Fibroblast of mammary gland (primary cell): ENCODE data around the gene EVA1C.
A peak's percentile ranks its signal among the peaks of the same experiment; 100 is the strongest.
"Not testable (repeated sequence)": the region's sequence is repeated elsewhere in the genome, so short reads cannot be mapped to it uniquely, and the experiment has no call there.

Source experiments
- DNase-seq: peaks from one replicate; pipeline ENCODE4 v3.0.0-alpha.2; 2010; ENCODE audit warnings: low read depth
- H3K4me3 ChIP-seq: 2 replicates; pipeline ENCODE4 v1.5.1; 2011; ENCODE audit warnings: low read depth, mild to moderate bottlenecking, low read length, moderate library complexity; ENCODE audit not compliant: control insufficient read depth
- TF ChIP-seq, protein P1 (sequence below): conservative IDR thresholded peaks from 2 replicates; pipeline ENCODE4 v1.5.1; 2011; ENCODE audit warnings: low read depth, low read length, inconsistent platforms; ENCODE audit not compliant: control insufficient read depth, insufficient read depth

The EVA1C gene

DNA sequence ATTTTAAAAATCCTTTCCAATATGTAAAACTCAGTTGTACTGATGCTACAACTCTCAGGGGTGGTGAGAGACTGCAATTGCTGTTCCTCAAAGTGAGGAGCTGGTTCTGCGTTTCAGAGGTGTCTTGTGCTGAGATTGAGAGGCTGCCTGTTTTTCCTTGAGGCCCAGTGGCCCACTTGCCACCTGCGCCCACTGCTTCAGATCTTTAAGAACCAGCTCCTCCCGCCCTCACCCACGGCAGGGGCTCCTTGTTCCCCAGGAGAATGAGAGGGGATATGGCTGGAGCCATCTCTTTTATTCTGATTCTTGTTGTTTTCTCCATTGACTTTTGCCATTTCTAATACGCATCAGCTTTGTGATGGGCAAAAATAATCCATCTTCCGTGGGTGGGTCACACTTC lies 45.5 kb downstream of the EVA1C start:
- no peak overlapping the region for H3K4me3 ChIP-seq
- DNase-seq, result no peak
- TF ChIP-seq, protein P1, sequence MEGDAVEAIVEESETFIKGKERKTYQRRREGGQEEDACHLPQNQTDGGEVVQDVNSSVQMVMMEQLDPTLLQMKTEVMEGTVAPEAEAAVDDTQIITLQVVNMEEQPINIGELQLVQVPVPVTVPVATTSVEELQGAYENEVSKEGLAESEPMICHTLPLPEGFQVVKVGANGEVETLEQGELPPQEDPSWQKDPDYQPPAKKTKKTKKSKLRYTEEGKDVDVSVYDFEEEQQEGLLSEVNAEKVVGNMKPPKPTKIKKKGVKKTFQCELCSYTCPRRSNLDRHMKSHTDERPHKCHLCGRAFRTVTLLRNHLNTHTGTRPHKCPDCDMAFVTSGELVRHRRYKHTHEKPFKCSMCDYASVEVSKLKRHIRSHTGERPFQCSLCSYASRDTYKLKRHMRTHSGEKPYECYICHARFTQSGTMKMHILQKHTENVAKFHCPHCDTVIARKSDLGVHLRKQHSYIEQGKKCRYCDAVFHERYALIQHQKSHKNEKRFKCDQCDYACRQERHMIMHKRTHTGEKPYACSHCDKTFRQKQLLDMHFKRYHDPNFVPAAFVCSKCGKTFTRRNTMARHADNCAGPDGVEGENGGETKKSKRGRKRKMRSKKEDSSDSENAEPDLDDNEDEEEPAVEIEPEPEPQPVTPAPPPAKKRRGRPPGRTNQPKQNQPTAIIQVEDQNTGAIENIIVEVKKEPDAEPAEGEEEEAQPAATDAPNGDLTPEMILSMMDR, result no peak

DNA sequence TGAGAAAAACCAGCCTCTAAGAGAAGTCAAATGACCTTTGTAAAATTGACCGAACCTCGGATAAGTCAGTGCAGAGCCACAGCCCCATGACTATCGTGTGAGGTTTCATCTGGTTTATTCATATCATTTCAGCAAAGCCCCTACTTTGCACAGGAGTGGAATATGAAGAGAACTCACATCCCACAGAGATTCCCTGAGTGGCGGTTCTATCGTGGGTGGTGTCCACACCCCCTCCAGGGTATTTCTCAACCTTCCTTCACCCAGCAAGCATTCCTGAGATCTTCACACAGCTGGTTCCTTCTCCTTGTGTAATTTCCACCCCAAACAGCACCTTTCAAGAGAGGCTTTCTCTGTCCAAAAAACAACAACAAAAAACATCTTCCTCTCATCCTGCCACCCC lies 47.5 kb downstream of the EVA1C start:
- H3K4me3 ChIP-seq, result no peak overlapping the region
- TF ChIP-seq, protein P1, result no peak
- no peak for DNase-seq

DNA sequence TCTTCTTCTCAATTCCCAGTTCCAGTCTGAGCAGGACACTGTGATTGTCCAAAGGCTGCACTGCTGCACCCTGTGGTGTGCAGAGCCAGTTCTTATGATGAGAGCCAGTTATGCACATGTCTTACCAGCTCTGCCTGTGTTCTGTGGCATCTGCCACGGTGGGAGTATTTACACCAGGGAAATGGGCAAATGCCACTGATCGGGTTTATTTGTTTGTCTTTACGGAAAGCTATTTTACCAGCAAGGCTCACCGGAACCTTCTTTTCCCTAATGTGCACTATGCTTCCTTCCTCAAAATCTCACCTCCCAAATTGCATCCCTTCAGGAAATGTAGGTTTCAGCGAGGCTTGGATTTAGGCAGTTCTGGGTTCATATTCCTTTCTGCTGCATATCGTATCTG lies 49.0 kb downstream of the EVA1C start:
- H3K4me3 ChIP-seq, result no peak overlapping the region
- no peak for DNase-seq
- TF ChIP-seq, protein P1, result no peak

DNA sequence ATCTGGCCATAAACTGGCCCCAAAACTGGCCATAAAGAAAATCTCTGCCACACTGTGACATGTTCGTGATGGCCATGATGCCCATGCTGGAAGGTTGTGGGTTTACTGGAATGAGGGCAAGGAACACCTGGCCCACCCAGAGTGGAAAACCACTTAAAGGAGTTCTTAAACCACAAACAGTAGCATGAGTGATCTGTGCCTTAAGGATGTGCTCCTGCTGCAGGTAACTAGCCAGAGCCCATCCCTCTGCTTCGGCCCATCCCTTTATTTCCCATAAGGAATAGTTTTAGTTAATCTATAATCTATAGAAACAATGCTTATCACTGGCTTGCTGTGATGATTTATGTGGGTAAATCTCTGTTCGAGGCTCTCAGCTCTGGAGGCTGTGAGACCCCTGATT lies 50.1 kb downstream of the EVA1C start:
- not testable (repeated sequence) for DNase-seq, H3K4me3 ChIP-seq

DNA sequence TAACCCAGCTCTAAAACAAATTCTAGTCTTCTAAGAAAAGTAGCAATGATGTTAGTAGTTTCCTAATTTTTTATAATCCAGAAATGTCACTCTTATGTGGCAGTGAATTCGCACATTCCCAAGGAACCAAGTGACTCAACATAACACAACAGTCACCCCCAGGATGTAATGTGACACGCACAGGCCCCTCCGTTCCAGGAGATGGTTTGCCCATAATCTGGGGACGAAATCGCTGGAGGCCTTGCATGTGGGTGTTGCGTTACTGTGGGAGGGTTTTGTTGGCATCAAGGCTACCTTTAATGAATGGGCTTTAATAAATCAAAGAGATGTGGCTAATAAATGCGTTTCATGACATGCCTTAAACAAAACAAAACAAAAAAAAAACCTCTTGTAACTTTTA lies 50.9 kb downstream of the EVA1C start:
- TF ChIP-seq, protein P1, result no peak
- peak; percentile 73 for DNase-seq
- H3K4me3 ChIP-seq, result no peak overlapping the region

DNA sequence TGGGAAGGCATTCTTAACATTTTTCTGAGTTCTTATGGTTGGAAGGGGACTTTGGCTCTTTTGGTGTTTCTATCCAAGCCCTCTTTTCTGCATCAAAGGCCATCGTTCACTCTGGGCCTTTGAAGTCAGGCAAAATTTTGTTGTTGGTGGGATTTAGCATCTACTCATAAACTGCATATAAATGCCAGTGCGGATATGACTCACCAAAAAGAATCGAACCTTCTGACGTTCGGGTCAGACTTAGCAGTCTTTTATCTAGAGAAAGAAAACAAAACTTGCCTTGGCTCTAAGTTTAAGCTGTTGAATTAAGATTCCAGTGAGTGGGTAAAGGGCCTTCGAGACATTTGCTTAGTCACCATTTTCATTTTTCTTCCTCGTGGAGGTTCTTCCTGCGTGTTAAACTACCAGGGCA lies 51.4 kb downstream of the EVA1C start:
- TF ChIP-seq, protein P1, result no peak
- H3K4me3 ChIP-seq, result no peak overlapping the region
- DNase-seq, result peak; percentile 95

DNA sequence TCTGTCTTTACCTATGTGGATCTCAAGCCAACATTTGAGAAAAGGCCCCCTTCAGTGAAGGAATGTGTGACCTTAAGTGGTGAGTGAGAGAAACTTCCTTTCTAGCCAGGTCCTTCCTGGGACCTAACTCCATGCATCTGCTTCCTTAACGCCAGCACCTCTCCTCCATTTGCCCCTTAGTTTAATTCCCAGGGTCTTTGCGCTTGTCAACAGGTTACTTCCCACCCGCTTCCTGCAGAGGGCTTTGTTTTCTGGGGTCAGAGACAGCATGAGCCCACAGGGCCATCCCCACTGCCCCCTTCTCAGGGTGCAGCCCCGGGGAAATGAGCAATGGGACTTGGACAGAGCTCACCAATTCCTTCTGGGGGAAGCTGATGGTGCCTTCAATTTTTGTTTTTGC lies 54.8 kb downstream of the EVA1C start:
- H3K4me3 ChIP-seq, result no peak overlapping the region
- TF ChIP-seq, protein P1, result no peak
- DNase-seq, result no peak
